ENCODE measurements around the gene NAALADL2.

Gene NAALADL2

GRCh38 chr3:174859114-174859735 is at the start of gene NAALADL2:
NAALADL2 (plus strand) TSS chr3:174859334.
- no peak for DNase-seq (ENCODE audit: low spot score)

- DNase-seq (ENCODE audit: low spot score): no peak
Measured at GRCh38 chr3:174810254-174810653, 48.9 kb upstream of the NAALADL2 start.

GRCh38 chr3:174812172-174812862 is 46.8 kb upstream of the NAALADL2 start:
- no peak for DNase-seq (ENCODE audit: low spot score)

- no peak for DNase-seq (ENCODE audit: low spot score)
Measured at GRCh38 chr3:174815750-174816149, 43.4 kb upstream of the NAALADL2 start.

- DNase-seq (ENCODE audit: low spot score): no peak
Measured at GRCh38 chr3:174820885-174821284, 38.2 kb upstream of the NAALADL2 start.

GRCh38 chr3:174821477-174821876 is 37.7 kb upstream of the NAALADL2 start:
- no peak for DNase-seq (ENCODE audit: low spot score)

GRCh38 chr3:174822320-174822719 is 36.8 kb upstream of the NAALADL2 start:
- no peak for DNase-seq (ENCODE audit: low spot score)

GRCh38 chr3:174826069-174826468 is 33.1 kb upstream of the NAALADL2 start:
- DNase-seq (ENCODE audit: low spot score): no peak

- no peak for DNase-seq (ENCODE audit: low spot score)
Measured at GRCh38 chr3:174844746-174845145, 14.4 kb upstream of the NAALADL2 start.

- DNase-seq (ENCODE audit: low spot score): no peak
Measured at GRCh38 chr3:174846055-174846454, 13.1 kb upstream of the NAALADL2 start.

- no peak for DNase-seq (ENCODE audit: low spot score)
Measured at GRCh38 chr3:174854987-174855386, 4.1 kb upstream of the NAALADL2 start.

GRCh38 chr3:174857301-174857700 is 1.8 kb upstream of the NAALADL2 start:
- no peak for DNase-seq (ENCODE audit: low spot score)

GRCh38 chr3:174858353-174858752 is 781 bp upstream of the NAALADL2 start:
- no peak for DNase-seq (ENCODE audit: low spot score)

GRCh38 chr3:174859756-174860155 is 622 bp downstream of the NAALADL2 start:
- no peak for DNase-seq (ENCODE audit: low spot score)

GRCh38 chr3:174862101-174862500 is 3.0 kb downstream of the NAALADL2 start:
- no peak for DNase-seq (ENCODE audit: low spot score)

- no peak for DNase-seq (ENCODE audit: low spot score)
Measured at GRCh38 chr3:174862666-174863065, 3.5 kb downstream of the NAALADL2 start.

GRCh38 chr3:174863488-174863887 is 4.4 kb downstream of the NAALADL2 start:
- DNase-seq (ENCODE audit: low spot score): no peak

- DNase-seq (ENCODE audit: low spot score): no peak
Measured at GRCh38 chr3:174869448-174869847, 10.3 kb downstream of the NAALADL2 start.

GRCh38 chr3:174873832-174874657 is 14.9 kb downstream of the NAALADL2 start:
- no peak for DNase-seq (ENCODE audit: low spot score)

- no peak for DNase-seq (ENCODE audit: low spot score)
Measured at GRCh38 chr3:174882789-174883188, 23.7 kb downstream of the NAALADL2 start.

- DNase-seq (ENCODE audit: low spot score): no peak
Measured at GRCh38 chr3:174883881-174884675, 24.9 kb downstream of the NAALADL2 start.

Data from CD4-positive, alpha-beta T cell treated with Interleukin-2 at 100 ng/mL for 4 hours (primary cell).